Urothelium cell line (cell line): Measurements from ENCODE around the gene DNPH1.
A peak's percentile ranks its signal among the peaks of the same experiment; 100 is the strongest.

ENCODE experiments used
- DNase-seq: peaks from one replicate; pipeline ENCODE4 v3.0.0; 2011; ENCODE audit warnings: low spot score, mixed read lengths
- FAIRE-seq: peaks from 2 replicates; lab custom pipeline; 2011; peaks lifted over from hg19 to GRCh38; lab: Jason Lieb, UNC

The DNPH1 gene

GRCh38 chr6:43219119-43219518, 10.2 kb downstream of the DNPH1 start:
- DNase-seq (no peak), FAIRE-seq (no peak)

- FAIRE-seq = no peak
- no peak for DNase-seq
Observed at GRCh38 chr6:43217351-43217750, 11.9 kb downstream of the DNPH1 start.

GRCh38 chr6:43216200-43216599, 13.1 kb downstream of the DNPH1 start:
- DNase-seq (no peak), FAIRE-seq (no peak)

- no peak for FAIRE-seq
- no peak for DNase-seq
Observed at GRCh38 chr6:43215066-43215465, 14.2 kb downstream of the DNPH1 start.

GRCh38 chr6:43213431-43213830, 15.8 kb downstream of the DNPH1 start:
- no peak for DNase-seq
- no peak for FAIRE-seq

GRCh38 chr6:43211955-43212354, 17.3 kb downstream of the DNPH1 start:
- no peak for DNase-seq
- no peak for FAIRE-seq

- FAIRE-seq (no peak), DNase-seq (no peak)
Observed at GRCh38 chr6:43207286-43207685, 22.0 kb downstream of the DNPH1 start.

GRCh38 chr6:43205849-43206248, 23.4 kb downstream of the DNPH1 start:
- FAIRE-seq (no peak), DNase-seq (no peak)

- FAIRE-seq (no peak), DNase-seq (no peak)
Observed at GRCh38 chr6:43204271-43205105, 24.8 kb downstream of the DNPH1 start.

- DNase-seq (no peak), FAIRE-seq (no peak)
Observed at GRCh38 chr6:43203718-43204095, 25.6 kb downstream of the DNPH1 start.

- FAIRE-seq = no peak
- no peak for DNase-seq
Observed at GRCh38 chr6:43203029-43203717, 26.1 kb downstream of the DNPH1 start.

GRCh38 chr6:43202451-43202850, 26.8 kb downstream of the DNPH1 start:
- no peak for DNase-seq
- FAIRE-seq = no peak

GRCh38 chr6:43200541-43200940, 28.7 kb downstream of the DNPH1 start:
- DNase-seq = no peak
- FAIRE-seq = peak; percentile 85

- FAIRE-seq (no peak), DNase-seq (no peak)
Observed at GRCh38 chr6:43199912-43200311, 29.4 kb downstream of the DNPH1 start.

- no peak for FAIRE-seq
- no peak for DNase-seq
Observed at GRCh38 chr6:43196337-43196736, 32.9 kb downstream of the DNPH1 start.

- FAIRE-seq (no peak), DNase-seq (no peak)
Observed at GRCh38 chr6:43193929-43194328, 35.4 kb downstream of the DNPH1 start.

GRCh38 chr6:43192911-43193310, 36.4 kb downstream of the DNPH1 start:
- FAIRE-seq = no peak
- no peak for DNase-seq

- no peak for FAIRE-seq
Observed at GRCh38 chr6:43189776-43190304, 39.4 kb downstream of the DNPH1 start.

GRCh38 chr6:43188426-43188825, 40.9 kb downstream of the DNPH1 start:
- FAIRE-seq (no peak), DNase-seq (no peak)

More at GRCh38 chr6:43189776-43190304, 39.4 kb downstream of the DNPH1 start:
- no peak for DNase-seq

GRCh38 chr6:43187821-43188220, 41.5 kb downstream of the DNPH1 start:
- DNase-seq (no peak), FAIRE-seq (no peak)

- FAIRE-seq (no peak), DNase-seq (no peak)
Observed at GRCh38 chr6:43186706-43187105, 42.6 kb downstream of the DNPH1 start.

GRCh38 chr6:43186019-43186418, 43.3 kb downstream of the DNPH1 start:
- FAIRE-seq (no peak), DNase-seq (no peak)
